SHP77 (cell line): ENCODE data around the gene VWA5B2.
"Not testable (repeated sequence)": the region's sequence is repeated elsewhere in the genome, so short reads cannot be mapped to it uniquely, and the experiment has no call there.

Source experiments
- DNase-seq, 2 experiments: peaks; one replicate each; lab custom pipeline; 2025; lab: John Stamatoyannopoulos, UW

The VWA5B2 gene

DNA sequence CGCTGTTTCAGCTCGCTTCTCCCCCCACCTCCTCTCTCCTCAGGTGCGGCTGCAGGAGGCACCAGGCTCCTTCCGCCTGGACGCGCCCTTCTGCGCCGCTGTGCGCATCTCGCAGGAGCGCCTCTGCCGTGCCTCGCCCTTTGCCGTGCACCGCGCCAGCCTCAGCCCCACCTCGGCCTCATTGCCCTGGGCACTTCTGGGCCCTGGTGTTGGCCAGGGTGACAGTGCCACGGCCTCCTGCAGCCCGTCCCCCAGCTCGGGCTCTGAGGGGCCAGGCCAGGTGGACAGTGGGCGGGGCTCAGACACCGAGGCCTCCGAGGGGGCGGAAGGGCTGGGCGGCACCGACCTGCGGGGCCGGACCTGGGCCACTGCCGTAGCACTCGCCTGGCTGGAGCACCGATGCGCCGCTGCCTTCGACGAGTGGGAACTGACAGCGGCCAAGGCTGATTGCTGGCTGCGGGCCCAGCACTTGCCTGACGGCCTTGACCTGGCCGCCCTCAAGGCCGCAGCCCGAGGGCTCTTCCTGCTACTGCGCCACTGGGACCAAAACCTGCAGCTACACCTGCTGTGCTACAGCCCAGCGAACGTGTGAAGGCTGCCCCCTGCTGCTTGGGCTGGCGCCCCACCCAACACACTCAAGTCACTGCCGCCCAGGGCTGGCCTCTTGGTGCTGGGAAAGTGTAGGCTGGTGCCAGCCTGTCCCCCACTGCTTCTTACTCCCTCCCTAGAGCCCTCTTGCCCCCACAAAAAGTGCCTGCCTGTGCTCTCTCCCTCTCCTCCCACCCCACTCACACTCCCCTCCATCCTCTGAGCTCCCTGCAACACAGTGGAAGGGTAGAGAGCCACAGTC lies 12.3 kb downstream of the VWA5B2 start:
- peak; percentile 40 to 66 for DNase-seq

DNA sequence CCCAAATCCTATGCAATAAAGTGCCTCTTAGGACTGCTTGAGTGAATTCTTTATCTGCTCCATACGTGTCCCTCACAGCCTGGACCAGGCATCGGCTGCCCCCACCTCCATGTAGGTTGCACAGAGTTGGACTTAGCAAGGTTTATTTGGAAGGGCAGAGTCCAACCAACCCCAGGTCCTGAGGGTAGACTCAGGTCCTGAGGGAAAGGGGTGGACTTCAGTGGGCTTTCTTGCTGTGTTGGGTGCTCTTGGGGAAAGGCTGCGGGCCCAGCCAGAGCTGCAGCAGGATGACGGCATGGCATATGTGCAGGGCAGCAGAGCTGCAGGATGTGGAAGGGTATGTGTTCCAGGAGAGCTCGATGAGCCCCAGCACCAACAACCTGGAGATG lies 12.9 kb downstream of the VWA5B2 start:
- no peak for DNase-seq

DNA sequence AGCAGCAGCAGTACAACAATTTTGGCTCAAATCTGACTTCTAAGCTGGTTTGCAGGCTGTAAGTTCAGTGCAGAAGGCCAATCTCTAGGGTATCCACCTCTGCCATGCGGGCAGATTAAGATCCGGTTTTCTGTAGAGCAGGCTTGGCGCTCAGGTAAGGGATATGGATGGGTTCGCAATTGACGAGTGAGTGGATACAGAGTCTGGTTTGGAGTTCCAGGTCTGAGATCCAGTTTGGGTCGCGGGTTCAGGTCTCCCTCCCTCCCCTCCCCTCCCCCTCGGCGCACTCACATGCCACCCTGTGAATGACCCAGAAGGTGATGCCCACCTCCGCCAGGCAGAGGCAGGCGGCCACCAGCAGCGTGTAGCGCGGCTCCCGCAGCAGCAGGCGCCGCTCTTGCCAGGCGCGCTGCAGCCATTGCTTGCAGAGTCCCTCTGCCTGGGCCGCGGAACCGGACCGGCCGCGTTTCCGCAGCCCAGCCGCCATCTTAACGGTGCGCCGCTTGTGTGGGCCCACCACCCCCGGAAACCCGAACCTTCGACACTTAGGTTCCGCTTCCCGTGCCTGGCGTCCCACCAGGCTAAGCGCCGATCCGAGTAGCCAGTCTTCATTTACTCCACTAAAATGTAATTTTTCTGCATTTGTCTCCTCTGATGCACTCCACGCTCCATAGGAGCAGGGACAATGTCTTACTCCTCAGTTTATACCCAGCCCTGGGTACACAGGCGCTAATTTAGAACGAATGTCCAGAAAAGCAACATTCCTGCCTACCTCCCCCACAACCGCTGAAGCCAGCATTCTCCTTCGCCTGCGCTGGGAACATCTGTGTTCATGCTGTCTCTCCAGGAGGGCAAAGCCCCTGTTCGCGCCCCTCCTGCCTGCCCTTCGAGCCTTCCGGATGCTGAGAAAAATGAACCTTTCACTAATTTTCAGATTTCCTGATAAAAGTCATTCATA lies 19.3 kb downstream of the VWA5B2 start, which contains the start of gene ALG3:
Gene ALG3, minus strand, starts transcription at position 509 of the 958 bp plus-strand sequence. Its CDS starts 22 bp downstream, at position 487.
- peak; percentile 63 to 77 for DNase-seq

DNA sequence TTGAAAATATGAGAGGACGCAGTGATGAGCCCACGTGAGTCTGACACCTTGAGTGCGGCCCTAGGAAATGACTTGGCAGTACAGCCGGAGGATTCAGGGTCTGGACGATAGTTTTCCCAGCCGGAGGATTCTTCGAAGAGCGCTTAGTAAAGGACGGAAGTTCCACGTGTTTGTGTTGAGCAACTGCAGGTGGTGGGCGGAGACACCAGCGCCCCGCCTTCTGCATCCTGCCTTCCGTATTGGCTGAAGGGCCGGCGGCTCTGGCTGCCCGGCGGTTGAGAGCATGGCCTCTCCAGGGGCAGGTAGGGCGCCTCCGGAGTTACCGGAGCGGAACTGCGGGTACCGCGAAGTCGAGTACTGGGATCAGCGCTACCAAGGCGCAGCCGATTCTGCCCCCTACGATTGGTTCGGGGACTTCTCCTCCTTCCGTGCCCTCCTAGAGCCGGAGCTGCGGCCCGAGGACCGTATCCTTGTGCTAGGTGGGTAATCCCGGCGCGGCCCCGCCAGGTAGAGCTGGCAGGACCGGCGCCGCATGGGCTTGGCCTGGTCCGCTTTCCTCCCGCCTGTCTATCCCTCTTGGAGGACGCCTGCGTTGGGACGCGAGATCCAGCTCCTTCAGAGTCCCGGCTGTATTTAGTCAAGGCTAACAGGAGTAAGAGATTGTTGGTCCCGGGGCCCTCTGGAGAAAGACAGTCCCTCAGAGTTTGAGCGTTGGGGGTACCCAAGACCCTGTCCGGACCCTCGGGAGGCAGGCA lies 20.2 kb downstream of the VWA5B2 start, which contains the start of gene EEF1AKMT4:
Gene EEF1AKMT4, plus strand, starts transcription at position 261 of the 755 bp plus-strand sequence. Its CDS starts 23 bp downstream, at position 284.
- DNase-seq, result peak; percentile 96

DNA sequence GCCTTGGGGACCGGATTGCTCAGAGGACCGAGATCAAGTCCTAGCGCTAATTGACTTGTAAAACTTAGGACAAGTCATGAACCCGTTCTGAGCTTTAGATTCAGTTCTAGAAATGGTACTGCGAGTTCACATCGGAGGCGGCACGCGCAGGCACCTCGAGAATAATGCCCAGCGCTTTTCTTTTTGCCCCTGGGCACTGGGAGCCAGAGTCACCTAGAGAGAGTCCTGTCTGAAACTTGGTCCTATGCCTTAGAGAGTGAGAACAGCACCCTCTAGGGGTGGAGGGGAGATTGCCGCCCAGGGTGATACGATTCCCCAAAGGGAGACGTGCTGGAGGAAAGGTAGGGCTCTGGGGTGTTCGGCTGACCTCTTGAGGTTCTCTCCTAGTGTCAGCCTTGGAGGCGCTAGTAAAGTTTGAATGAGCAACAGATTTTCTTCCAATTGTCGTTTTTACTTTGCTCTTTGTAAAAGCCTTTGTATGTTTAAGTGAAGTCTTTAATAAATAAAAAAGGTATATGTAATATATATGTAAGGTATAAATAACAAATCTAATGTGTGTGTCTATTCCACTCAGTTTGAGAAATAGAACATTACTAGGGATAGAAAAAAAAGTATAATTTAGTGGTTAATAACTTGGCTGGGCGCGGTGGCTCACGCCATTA lies 20.9 kb downstream of the VWA5B2 start:
- peak; percentile 84 to 90 for DNase-seq

DNA sequence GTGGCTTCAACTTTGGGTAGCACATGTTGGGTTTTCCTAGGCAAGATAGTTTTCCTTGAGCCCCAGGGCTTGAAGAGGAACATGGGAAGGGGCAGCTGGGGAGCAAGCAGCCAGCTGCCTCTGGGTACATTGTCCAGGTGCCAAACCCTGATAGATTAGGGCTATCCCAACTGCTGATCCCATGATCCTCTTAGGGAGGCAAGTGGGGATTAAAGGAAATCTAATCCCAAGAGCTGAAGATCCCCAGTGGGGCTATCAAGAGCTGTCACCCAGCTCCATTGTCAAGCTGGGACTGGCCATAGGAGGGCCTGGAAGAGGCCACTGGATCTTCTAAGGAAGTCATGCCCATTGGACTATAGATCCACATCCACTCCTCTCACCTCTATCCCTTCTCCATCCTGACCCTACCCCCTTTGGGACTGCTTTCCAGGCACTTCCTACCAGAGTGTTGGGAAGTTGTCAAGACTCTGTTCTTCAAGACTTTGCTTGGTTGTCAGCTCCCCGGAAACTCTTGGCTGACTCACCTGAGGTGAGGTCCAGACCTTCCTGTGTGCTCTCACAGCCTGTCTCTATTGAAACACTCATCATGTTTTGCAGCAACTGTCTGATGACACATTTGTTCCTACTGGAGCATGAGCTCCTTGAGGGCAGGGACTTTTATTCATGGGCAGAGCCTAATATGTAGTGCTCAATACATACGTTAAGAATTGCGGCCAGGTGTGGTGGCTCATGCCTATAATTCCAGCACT lies 26.1 kb downstream of the VWA5B2 start:
- no peak for DNase-seq

DNA sequence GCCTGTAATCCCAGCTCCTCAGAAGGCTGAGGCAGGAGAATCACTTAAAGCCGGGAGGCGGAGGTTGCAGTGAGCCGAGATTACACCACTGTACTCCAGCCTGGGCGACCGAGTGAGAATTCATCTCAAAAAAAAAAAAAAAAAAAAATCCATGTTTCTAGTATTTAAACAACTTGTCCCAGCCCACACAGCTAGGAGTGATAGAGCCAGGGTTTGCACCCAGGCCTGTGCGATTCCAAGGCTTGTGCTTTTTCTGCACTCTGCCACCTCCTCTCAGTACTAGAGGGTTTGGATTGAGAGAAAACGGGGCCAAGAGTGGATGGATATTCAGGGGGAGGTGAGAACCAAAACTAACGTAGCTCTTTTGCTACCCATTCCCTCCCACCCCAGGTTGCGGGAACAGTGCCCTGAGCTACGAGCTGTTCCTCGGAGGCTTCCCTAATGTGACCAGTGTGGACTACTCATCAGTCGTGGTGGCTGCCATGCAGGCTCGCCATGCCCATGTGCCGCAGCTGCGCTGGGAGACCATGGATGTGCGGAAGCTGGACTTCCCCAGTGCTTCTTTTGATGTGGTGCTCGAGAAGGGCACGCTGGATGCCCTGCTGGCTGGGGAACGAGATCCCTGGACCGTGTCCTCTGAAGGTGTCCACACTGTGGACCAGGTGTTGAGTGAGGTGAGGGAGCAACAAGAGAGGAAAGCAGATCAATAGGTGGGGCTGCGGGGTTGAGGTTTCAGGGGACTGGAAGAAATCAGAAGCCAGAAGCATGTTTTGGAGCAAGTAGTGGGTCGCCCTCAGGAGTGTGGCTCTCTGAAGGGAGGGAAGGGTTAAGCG lies 27.9 kb downstream of the VWA5B2 start:
- DNase-seq, result no peak

- DNase-seq, result no peak
Observed at GRCh38 chr3:184258926-184259325, 29.5 kb downstream of the VWA5B2 start.

DNA sequence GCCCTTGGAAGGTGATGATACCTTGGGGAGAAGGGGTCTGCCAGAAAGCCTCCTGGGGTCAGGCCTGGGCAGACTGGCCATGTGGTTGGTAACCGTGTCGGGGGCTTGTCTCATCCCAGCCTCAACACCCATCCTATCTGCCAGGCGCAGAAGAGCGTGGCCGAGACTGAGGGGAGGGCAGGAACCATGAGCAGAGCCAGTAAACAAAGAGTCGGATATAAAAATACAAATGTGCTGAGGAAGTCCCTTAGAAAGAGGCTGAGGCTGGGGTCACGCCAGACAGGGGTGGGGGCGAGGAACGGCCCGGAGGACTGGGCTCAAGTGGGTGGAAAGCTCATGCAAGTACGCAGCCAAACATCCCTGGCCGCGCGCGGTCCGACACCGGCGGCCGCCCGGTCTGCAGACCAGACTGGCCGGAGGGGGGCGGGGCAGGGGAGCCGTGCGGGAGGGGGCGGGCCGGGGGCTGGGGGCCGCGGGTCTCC lies 30.1 kb downstream of the VWA5B2 start:
- DNase-seq, result no peak

DNA sequence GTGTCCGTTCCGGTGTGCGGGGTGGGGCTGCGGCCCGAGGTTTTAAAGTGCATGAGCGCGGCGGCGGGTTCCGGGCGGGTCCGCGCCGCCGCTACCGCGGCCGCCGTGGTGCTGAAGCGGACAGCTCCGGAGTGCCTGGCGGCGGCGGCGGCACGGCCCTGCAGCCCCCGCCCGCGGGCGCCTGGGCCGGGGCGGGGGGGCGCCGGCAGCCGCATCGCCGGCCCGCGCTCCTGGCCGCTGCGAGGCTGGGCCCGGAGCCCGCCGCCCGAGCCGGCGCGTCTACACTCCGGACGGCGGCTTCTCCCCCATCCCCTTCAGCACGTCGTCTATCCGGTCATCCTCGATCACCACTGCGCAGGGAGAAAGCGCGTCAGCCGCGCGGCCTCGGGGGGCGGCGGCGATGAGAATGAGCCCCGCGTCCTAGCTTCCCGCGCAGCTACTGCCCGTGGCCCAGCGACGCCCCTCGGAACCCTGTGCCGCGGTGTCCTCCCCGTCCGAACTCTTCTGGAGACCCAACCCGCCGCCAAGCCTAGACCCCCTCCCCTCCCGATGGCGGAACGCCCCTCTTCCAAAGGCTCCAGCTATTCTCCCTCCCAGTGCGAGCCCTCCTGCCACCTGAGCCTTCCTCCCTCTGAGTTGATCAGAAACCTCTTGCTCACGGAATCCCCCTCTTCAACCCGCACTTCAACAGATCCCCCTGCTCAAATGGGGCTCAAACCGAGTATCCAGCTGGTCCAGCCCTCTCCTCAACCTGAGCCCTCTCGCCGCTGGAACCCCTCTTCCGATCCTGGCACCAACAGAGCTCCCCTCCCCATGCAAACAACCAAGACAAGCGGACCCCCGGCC lies 30.7 kb downstream of the VWA5B2 start:
- peak in 1 of 2 experiments; percentile 21 for DNase-seq

GRCh38 chr3:184260724-184261269 lies 31.4 kb downstream of the VWA5B2 start:
- DNase-seq, result no peak

DNA sequence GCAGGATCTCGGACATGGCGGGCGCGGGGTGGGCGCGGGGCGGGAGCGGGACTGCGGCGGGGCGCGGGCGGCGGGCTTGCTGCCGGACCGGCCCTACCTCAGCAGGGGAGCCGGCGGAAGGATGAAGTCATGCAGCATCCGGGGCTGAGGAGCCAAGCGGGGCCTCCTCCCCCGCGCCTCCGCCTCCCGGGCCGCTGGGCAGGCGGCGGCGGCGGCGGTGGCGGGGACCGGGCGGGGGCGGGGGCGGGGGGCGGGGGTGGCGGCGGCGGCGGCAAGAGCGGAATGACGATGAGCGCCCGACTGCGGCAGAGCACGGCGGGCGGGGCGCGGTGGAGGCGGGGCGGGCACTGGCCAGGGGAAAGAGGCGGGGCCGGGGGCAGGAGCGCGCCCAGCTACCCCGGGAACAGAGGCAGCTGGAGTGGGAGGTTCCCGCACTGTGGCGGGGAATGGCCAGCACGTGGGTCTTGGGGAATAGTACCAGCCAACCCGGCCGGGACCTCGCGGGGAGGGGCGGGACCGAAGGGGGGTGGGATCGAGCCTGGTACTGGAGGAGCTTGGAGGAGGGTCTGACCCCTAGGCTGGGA lies 32.0 kb downstream of the VWA5B2 start, which contains the start of gene CAMK2N2:
Gene CAMK2N2, minus strand, starts transcription at position 284 of the 584 bp plus-strand sequence. Its CDS starts 268 bp downstream, at position 16.
- DNase-seq, result peak; percentile 90 to 92

DNA sequence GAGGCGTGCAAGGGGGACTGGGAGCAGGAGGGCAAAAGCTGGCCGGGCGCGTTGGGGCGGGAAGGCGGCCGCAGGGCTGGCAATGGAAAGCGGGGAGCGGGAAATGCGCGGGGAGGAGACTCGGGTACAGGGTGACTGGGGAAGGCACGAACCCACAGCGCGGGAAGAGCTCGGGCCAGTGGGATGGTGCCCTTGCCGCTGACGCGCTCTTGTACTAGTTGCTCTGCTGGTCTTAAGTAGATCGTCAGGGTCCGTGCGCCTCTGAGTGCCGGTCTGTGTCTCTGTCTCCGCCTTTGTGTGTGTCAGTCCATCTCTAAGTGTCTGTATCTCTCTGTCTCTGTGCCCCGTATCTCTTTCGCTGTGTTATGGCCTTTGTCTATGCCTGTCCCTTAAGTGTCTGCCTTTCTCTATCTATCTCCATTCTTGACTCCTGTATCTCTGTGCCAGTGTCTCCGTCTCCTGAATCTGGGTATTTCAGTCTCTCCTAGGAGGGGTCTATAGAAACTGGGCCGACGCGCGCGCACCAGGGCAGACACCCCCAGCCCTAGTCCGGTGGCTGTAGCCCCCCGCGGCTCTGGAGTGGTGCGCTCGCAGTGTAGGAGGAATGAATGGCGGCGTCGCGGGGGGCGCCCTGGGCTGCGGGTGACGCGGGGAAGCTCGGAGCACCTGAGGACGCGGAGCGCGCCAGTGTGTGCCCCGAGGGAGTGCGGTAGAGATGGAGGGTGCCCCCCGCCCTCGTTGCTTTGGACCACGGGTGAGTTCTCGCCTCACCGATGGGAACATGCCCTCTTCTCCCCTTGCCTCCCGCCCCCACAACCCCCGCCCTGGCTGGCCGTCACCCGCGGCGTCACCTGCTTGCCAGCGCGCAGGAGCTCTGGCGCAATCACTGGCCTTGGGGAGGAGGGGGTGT lies 32.7 kb downstream of the VWA5B2 start:
- DNase-seq, result peak; percentile 38 to 80

DNA sequence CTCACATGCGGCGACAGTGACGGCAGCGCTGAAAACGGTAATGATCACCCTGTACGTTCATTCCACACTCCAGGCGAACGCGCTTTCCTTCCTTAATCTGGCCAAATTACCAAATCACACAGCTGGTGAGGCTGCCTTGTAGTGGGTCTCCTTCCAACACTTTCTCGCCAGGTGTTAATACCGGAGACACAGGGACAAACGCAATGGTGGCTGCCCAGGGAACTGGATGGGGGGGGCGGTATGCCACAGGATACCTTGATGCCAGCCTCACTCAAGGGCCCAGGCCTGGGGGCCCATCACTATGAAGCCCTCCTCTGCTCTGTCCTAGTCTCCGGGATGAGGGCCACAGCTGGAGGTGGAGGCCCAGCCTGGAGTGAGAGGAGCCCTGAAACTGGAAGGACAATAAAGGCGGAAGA lies 33.4 kb downstream of the VWA5B2 start:
- DNase-seq, result no peak

DNA sequence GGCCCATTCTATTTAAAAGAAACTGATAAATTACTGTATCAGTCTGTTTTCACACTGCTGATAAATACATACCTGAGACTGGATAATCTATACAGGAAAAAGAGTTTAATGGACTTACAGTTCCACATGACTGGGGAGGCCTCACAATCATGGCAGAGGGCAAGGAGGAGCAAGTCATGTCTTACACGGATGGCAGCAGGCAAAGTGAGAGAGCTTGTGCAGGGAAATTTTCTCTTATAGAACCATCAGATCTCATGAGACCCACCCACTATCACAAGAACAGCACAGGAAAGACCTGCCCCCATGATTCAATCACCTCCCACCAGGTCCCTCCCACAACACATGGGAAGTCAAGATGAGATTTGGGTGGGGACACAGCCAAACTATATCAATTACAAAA lies 37.9 kb downstream of the VWA5B2 start:
- DNase-seq, result not testable (repeated sequence)

DNA sequence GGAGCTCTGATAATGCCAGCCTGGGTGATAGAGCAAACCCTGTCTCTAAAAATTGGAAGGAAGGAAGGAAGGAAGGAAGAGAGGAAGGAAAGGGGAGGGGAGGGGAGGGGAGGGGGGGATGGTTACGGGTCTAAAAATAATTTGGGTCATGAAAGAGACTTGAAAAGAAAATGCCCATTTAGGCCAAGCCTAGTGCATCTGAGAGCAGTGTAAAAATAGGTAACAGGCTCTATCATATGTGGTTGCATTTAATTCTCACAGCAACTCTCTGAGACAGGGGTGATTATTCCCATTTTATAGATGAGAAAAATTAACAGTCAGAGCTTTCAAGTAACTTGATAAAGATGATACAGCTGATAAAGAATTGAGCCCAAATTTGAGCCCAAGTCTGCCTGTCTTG lies 42.9 kb downstream of the VWA5B2 start:
- no peak for DNase-seq

DNA sequence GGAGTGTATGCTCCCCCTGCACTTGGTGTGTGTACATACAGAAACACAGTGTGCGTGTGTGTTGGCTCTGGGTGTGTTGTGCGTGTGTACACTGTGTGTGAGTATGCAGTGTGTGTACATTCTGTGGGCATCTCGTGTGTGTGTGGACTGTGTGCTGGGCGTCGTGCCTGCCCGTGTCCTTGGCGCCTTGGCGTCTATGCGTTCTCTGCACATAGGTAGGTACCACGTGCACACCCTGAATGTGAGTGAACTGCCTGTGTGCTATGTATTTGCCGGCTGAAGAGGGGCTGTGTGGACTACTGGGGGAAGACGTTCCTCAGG lies 46.0 kb downstream of the VWA5B2 start:
- DNase-seq, result no peak
